Panc1 (cell line): ENCODE measurements around the gene RGMA. TPM values are rescaled to one million over a fixed set of nuclear protein-coding genes. Genes with fewer than 3 reads are reported as not detected.

ENCODE experiments used
- ATAC-seq: fragments of 200-7000 bp; cut with Tn5 transposase; 2 replicates; pipeline ENCODE4 v1.9.1; 2020; ENCODE audit warnings: mild to moderate bottlenecking, moderate library complexity
- BruUV-seq: library from RNA; stranded (reverse); fragments of 400-500 nt; replicated peaks from 2 replicates; lab custom pipeline; 2021; lab: Mats Ljungman, UMichigan
- CTCF ChIA-PET: fragments of 300-600 bp; sonication (Branson Sonifier 250); formaldehyde crosslinking; loops from one replicate; lab custom pipeline; 2022; ENCODE audit warnings: antibody characterized with exemption; lab: Charles Lee
- POLR2A ChIA-PET: fragments of 300-600 bp; sonication (Branson Sonifier 250); formaldehyde crosslinking; loops from one replicate; lab custom pipeline; 2022; ENCODE audit warnings: antibody characterized with exemption; lab: Charles Lee
- DNase-seq: peaks from one replicate; pipeline ENCODE4 v3.0.0-alpha.2; 2010; ENCODE audit warnings: low read depth, low spot score
- H3K27ac ChIP-seq: 2 replicates; pipeline ENCODE4 v1.5.1; 2011; ENCODE audit warnings: mild to moderate bottlenecking, low read length, inconsistent platforms
- H3K27me3 ChIP-seq: fragments of 200-500 bp; sonication (Bioruptor generic); 2 replicates; pipeline ENCODE4 v1.6.0; 2014; ENCODE audit warnings: low read length, inconsistent platforms; ENCODE audit not compliant: control insufficient read depth, insufficient read depth
- H3K36me3 ChIP-seq: fragments of 200-500 bp; sonication (Bioruptor generic); 2 replicates; pipeline ENCODE4 v1.5.1; 2014; ENCODE audit warnings: inconsistent platforms, mild to moderate bottlenecking, low read length, moderate library complexity; ENCODE audit not compliant: control insufficient read depth, insufficient read depth
- H3K4me1 ChIP-seq: 2 replicates; pipeline ENCODE4 v1.5.1; 2011; ENCODE audit warnings: inconsistent platforms, mild to moderate bottlenecking, low read length, moderate library complexity; ENCODE audit not compliant: control insufficient read depth, insufficient read depth
- H3K4me3 ChIP-seq, 2 experiments: 2 replicates each; pipeline ENCODE4 v1.5.1; 2011 to 2012; ENCODE audit warnings: low read depth in 2 of 2, low read length in 2 of 2, mild to moderate bottlenecking in 2 of 2, inconsistent platforms in 1 of 2, moderate library complexity in 1 of 2
- H3K9me3 ChIP-seq: fragments of 200-500 bp; sonication (Bioruptor generic); 2 replicates; pipeline ENCODE4 v1.5.1; 2014; ENCODE audit warnings: low read depth, mild to moderate bottlenecking, inconsistent platforms, low read length, moderate library complexity; ENCODE audit not compliant: control insufficient read depth, insufficient read depth
- POLR2AphosphoS5 ChIP-seq: IDR thresholded peaks from 2 replicates; pipeline ENCODE4 v1.6.1; 2012; ENCODE audit warnings: mild to moderate bottlenecking, low read depth, low read length, moderate library complexity
- REST ChIP-seq, 2 experiments: IDR thresholded peaks; 2 replicates each; pipeline ENCODE4 v1.6.1; 2011 to 2012; ENCODE audit warnings: low read depth in 2 of 2, control low read depth in 1 of 2, low read length in 1 of 2, mild to moderate bottlenecking in 1 of 2, moderate library complexity in 1 of 2; ENCODE audit not compliant: insufficient read depth in 1 of 2
- SIN3A ChIP-seq: IDR thresholded peaks from 2 replicates; pipeline ENCODE4 v1.6.1; 2012; ENCODE audit warnings: low read depth, mild to moderate bottlenecking, low read length, moderate library complexity, borderline replicate concordance; ENCODE audit not compliant: insufficient read depth
- TCF7L2 ChIP-seq: IDR thresholded peaks from 2 replicates; pipeline ENCODE4 v1.6.1; 2011; ENCODE audit warnings: mild to moderate bottlenecking, low read depth, low read length, inconsistent platforms
- in situ Hi-C: cut with HindIII; loops from 2 replicates; pipeline ENCODE4 v1.10.0; 2016; ENCODE audit warnings: low sequenced_read_pairs, low pct_unique_long_range_greater_than_20kb
- intact Hi-C: fragments of 100-400 bp; cut with micrococcal nuclease; formaldehyde crosslinking; loops from one replicate; pipeline ENCODE4 v1.10.0; 2022; ENCODE audit not compliant: unreplicated experiment
- total RNA-seq: library from RNA; stranded (reverse); gene quantifications from one replicate; pipeline ENCODE4 v1.2.1, GENCODE V29; 2021; ENCODE audit not compliant: unreplicated experiment
- TF ChIP-seq, protein P1 (sequence below): fragments of 450-650 bp; IDR thresholded peaks from 2 replicates; pipeline ENCODE4 v1.5.1; 2017; ENCODE audit warnings: mild to moderate bottlenecking

Gene RGMA
- total RNA-seq, 1 experiment from 2014 or later = 0.62 TPM

- no peak for ATAC-seq
Measured at GRCh38 chr15:92989470-92989869, 99.5 kb downstream of the RGMA start.

More at GRCh38 chr15:92989470-92989869, 99.5 kb downstream of the RGMA start:
- H3K27me3 ChIP-seq = no peaks in the 10 kb centered on the region
- no peak overlapping the region for H3K4me3 ChIP-seq
- intact Hi-C loops = no loop called here
- CTCF ChIA-PET = interaction anchor here (0.7 kb wide), 1 partner anchor 99 kb away, joined by 11 read pairs; no protein-coding TSS in a partner anchor
- H3K36me3 ChIP-seq = peaks cover 79% of the 10 kb centered on the region
- POLR2A ChIA-PET = interaction anchor here (0.5 kb wide), 1 partner anchor 9 kb away, joined by 9 read pairs; no protein-coding TSS in a partner anchor
- no TSS peak for BruUV-seq
- in situ Hi-C loops = no loop called here
- H3K27ac ChIP-seq = no peak overlapping the region
- H3K9me3 ChIP-seq = no peaks in the 10 kb centered on the region
- no peak for TF ChIP-seq REST (IDR thresholded peaks at IDR 0.05; ENCODE audit: insufficient read depth in 1 of 2, low read depth in 2 of 2, low read length in 1 of 2)
- no peak for TF ChIP-seq POLR2AphosphoS5
- TF ChIP-seq SIN3A = no peak
- TF ChIP-seq, protein P1, sequence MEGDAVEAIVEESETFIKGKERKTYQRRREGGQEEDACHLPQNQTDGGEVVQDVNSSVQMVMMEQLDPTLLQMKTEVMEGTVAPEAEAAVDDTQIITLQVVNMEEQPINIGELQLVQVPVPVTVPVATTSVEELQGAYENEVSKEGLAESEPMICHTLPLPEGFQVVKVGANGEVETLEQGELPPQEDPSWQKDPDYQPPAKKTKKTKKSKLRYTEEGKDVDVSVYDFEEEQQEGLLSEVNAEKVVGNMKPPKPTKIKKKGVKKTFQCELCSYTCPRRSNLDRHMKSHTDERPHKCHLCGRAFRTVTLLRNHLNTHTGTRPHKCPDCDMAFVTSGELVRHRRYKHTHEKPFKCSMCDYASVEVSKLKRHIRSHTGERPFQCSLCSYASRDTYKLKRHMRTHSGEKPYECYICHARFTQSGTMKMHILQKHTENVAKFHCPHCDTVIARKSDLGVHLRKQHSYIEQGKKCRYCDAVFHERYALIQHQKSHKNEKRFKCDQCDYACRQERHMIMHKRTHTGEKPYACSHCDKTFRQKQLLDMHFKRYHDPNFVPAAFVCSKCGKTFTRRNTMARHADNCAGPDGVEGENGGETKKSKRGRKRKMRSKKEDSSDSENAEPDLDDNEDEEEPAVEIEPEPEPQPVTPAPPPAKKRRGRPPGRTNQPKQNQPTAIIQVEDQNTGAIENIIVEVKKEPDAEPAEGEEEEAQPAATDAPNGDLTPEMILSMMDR = no peak
- TF ChIP-seq TCF7L2 = no peak
- DNase-seq = no peak
- no peaks in the 10 kb centered on the region for H3K4me1 ChIP-seq

Other genes with a start within 250 kb of the RGMA start
- 81.8 TPM for gene CHD2, start 188.9 kb downstream of the RGMA start, total RNA-seq